GM19463 (cell line): Measurements from ENCODE around the gene SHLD2.
A peak's percentile ranks its signal among the peaks of the same experiment; 100 is the strongest.
"Not testable (repeated sequence)": the region's sequence is repeated elsewhere in the genome, so short reads cannot be mapped to it uniquely, and the experiment has no call there.

Experiments
- ATAC-seq: cut with Tn5 transposase; IDR thresholded peaks from one replicate; pipeline ENCODE4 v1.9.1; 2021; ENCODE audit warnings: mild to moderate bottlenecking, moderate library complexity; ENCODE audit not compliant: unreplicated experiment

The SHLD2 gene

GRCh38 chr10:87094373-87095235 is at the start of gene SHLD2, which contains the start of gene GLUD1:
Gene SHLD2, plus strand, starts transcription at chr10:87095206. Its CDS starts 56,149 bp downstream, at chr10:87151355.
Gene GLUD1, minus strand, starts transcription at chr10:87094843. Its CDS starts 74 bp downstream, at chr10:87094769.
- ATAC-seq, result peak; percentile 61

GRCh38 chr10:87045434-87045938 is 49.5 kb upstream of the SHLD2 start:
- ATAC-seq, result no peak

GRCh38 chr10:87053111-87053510 is 41.9 kb upstream of the SHLD2 start:
- no peak for ATAC-seq

GRCh38 chr10:87053577-87054181 is 41.3 kb upstream of the SHLD2 start:
- no peak for ATAC-seq

GRCh38 chr10:87054373-87055295 is 40.4 kb upstream of the SHLD2 start:
- ATAC-seq, result peak; percentile 63

- no peak for ATAC-seq
These were observed 36.8 kb upstream of the SHLD2 start for GRCh38 chr10:87058171-87058570.

- ATAC-seq, result no peak
These were observed 35.6 kb upstream of the SHLD2 start for GRCh38 chr10:87059401-87059800.

- ATAC-seq, result no peak
These were observed 34.6 kb upstream of the SHLD2 start for GRCh38 chr10:87060280-87060928.

- ATAC-seq, result no peak
These were observed 30.4 kb upstream of the SHLD2 start for GRCh38 chr10:87064651-87065050.

- ATAC-seq, result no peak
These were observed 28.8 kb upstream of the SHLD2 start for GRCh38 chr10:87066178-87066577.

- ATAC-seq, result no peak
These were observed 28.1 kb upstream of the SHLD2 start for GRCh38 chr10:87066865-87067264.

GRCh38 chr10:87068281-87068680 is 26.7 kb upstream of the SHLD2 start:
- no peak for ATAC-seq

GRCh38 chr10:87072449-87072848 is 22.6 kb upstream of the SHLD2 start:
- no peak for ATAC-seq

- ATAC-seq, result not testable (repeated sequence)
These were observed 18.6 kb upstream of the SHLD2 start for GRCh38 chr10:87076421-87076820.

GRCh38 chr10:87079106-87079836 is 15.7 kb upstream of the SHLD2 start:
- no peak for ATAC-seq

GRCh38 chr10:87080621-87081020 is 14.4 kb upstream of the SHLD2 start:
- ATAC-seq, result not testable (repeated sequence)

- ATAC-seq, result not testable (repeated sequence)
These were observed 13.4 kb upstream of the SHLD2 start for GRCh38 chr10:87081574-87081973.

- not testable (repeated sequence) for ATAC-seq
These were observed 12.8 kb upstream of the SHLD2 start for GRCh38 chr10:87082219-87082618.

- peak; percentile 42 for ATAC-seq
These were observed 11.3 kb upstream of the SHLD2 start for GRCh38 chr10:87083576-87084290.
